GM18868 (cell line): ENCODE data around the gene CORIN.
"Not testable (repeated sequence)": the region's sequence is repeated elsewhere in the genome, so short reads cannot be mapped to it uniquely, and the experiment has no call there.

Experiments
- ATAC-seq: cut with Tn5 transposase; IDR thresholded peaks from one replicate; pipeline ENCODE4 v1.9.1; 2021; ENCODE audit warnings: mild to moderate bottlenecking, moderate library complexity; ENCODE audit not compliant: unreplicated experiment

Gene CORIN

GRCh38 chr4:47692691-47693090 is 145.2 kb downstream of the CORIN start:
- no peak for ATAC-seq

DNA sequence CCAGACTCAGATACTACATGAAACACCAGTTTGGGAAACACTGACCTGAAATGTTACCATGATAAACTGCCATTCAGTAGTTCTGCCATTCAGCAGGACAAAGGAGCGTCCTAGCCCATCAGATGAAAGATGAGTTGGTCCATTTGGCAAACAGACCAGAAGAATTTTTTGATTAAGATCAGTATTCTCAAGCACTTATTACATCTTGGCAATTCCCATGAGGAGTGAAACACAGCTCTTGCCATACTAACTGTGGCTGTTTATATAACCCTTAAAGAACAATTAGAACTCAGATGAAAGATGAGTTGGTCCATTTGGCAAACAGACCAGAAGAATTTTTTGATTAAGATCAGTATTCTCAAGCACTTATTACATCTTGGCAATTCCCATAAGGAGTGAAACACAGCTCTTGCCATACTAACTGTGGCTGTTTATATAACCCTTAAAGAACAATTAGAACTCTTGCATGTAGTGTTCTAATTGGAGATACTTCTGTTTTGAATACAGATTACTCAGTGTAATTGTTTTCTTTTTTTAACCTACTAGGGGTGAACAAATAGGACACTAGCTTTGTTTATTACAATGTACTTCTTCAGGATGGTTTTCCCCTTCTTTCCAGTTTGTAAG is 146.0 kb downstream of the CORIN start:
- not testable (repeated sequence) for ATAC-seq

DNA sequence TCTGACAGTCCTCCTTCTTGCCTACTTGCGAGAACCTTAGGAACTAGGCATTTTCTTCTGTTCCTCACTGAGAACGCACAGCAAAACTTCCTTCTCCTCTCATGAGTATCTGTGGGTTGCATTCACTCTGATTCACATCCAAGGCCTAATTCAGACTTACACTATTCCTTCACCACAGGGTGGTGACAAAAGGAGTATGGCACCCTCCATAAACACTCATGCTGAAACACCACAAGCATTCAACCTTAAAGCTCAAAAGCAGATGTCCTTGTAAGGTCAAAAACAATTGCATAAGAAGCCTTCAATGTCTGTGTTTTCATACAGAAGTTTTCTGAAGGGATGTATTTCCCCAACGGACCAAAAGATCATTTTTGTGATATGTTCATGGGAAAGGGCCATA is 147.3 kb downstream of the CORIN start:
- ATAC-seq, result peak; percentile 75

DNA sequence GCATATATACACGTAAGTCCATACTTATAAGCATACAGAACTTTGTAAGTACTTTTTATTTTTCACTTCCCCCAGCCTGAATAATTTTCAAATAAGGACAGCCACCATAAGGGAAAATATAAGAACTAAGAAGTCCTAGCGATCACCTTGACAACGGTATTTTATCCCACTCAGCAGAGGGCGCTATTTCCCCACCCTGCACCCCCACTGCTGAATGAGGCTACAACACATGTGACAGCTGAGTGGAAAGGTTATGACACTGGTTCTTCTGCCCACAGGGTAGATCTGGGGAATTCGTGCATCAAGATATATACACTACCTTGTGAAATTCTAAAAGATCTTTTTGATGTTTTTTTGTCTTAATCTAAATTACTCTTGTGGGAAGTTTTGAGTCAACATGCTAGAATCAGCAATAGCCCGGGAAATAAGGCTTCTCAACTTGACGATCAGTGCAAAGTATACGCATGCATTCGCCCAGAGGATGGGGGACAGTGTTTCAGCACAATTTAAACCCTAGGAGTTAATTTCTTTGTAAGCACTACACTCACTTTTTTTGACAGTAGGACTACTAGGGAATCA is 151.5 kb downstream of the CORIN start:
- ATAC-seq, result peak; percentile 79

- ATAC-seq, result no peak
These were observed 162.1 kb downstream of the CORIN start for GRCh38 chr4:47675806-47676205.

DNA sequence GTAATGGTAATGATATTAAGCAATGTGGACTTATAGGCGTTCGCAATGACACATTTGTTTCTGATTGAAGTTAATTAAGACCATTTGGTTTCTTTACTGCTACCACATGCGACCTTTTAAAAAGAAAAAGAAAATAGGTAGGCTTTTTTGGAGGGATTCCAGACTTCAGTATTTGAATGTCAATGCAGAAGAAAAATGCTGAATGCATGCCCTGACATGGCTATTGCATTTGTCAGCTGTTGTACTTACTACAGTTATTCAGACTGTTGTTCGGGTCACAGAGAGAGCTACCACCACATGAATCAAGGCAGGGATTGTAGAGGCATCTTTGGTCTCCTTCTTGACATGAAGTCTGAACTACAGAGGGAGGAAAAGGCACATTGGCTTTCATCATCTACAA is 163.7 kb downstream of the CORIN start:
- no peak for ATAC-seq

- no peak for ATAC-seq
These were observed 165.2 kb downstream of the CORIN start for GRCh38 chr4:47672696-47673095.

DNA sequence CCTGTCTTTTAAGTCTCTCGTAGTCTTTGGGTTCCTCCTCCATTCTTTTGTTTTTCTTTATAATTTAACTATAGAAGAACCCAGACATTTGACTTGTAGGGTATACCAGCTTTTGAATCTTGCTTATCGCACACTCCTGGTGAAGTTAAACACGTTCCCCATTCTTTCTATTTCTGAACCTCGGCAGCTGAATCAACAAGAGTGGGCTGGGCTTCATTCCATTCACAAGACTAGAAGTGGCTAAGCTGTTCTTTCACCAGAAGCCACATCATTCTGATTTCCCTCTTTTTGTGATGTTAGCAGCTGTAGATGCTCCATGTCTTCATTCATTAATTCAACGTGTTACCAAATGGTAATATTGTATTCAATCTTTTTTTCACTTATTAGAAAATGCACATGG is 167.9 kb downstream of the CORIN start:
- ATAC-seq, result no peak

DNA sequence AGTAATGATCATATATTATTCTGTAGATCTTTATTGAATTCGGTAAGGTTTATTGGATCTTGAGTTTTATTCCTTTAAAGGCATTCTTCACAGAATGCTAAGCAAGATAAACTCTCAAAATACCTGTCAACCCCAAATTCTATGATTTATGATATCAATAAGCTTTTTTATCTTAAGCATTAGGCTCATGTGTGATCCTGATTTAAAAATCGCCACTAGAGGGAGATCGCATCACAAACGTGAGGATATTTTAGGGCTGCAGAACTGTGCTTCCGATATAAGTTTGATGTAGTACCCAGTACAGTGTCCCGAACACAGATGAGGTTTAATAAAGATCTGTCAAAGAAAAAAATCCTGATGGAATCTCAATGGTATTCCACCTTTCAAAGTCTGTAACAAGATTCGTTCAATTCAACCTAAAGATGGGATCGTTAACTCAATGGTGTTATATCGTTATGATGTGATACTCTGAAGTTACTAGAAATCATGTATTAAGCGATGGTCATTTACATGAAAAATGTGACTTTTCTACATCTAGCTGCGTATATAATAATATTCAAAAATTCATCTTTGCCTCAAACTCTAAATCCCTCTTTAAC is 169.0 kb downstream of the CORIN start:
- peak; percentile 77 for ATAC-seq

DNA sequence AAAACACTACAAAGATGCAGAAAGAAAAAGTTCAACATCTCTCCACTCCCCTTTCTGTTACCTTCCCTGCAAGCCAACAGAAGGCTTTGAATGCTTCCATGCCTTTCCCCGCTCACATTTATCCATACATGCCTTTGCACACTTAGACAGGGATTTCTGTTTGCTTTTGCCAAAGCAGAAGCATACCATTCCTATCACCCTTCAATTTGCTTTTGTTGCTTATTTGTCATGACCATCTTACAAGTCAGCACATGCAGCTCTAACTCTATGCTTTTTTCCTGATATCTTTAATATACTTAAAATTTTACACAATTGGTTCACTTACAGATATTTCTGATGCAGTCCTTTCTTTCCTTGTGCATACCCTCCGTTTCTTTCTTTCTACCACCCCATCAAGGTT is 169.6 kb downstream of the CORIN start:
- ATAC-seq, result no peak

DNA sequence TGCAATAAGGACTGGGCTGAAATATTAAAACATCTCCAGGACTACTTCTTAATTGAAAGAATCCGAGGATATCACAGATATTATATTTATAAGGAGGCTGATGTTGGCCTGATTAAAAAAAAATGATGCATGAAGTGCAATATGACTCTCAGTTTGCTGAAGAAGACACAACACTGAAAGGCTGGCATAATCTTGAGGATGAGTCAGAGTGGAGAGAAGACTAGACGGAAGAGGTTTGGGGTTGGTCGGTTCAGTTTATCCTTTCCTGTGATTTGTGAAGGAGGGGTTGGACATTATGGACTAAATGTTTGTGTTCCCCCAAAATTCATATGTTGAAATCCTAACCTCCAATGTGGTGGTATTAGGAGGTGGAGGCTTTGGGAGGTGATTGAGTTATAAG is 170.3 kb downstream of the CORIN start:
- no peak for ATAC-seq

DNA sequence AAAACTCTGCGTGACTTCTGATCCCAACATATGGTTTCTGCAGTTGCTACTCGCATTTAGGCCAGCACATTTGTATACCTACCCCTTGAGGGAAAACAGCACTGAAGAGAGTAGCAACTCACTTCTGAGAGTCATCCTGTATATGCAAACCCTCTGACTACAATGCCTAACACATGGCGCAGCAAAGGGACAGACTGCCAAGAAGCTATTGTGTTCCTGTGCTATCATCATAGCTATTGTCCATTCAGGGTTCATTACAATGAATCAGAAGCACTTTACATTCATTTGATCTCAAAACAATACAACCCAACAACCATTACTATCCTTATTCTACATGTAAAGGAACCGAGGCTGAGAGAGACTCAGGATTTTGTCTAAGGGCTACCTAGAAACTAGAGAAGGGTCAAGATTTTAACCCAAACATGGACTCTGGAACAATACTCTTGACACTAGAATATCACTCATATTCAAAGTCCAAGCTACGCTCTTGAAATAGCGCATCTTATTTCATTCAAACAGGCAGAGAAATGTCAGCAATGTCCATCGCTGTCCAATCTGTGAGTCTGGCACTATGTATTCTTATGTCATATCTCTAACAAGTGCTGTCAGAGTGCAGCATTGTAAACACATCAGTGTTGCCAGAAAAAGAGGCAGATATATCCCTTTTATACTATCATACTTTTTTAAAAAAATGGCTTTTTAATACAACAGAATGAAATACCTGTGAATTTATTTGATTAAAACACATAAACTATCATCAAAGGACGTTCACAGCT is 173.6 kb downstream of the CORIN start:
- no peak for ATAC-seq

- no peak for ATAC-seq
These were observed 174.9 kb downstream of the CORIN start for GRCh38 chr4:47662975-47663374.

GRCh38 chr4:47661741-47662140 is 176.1 kb downstream of the CORIN start:
- ATAC-seq, result no peak

DNA sequence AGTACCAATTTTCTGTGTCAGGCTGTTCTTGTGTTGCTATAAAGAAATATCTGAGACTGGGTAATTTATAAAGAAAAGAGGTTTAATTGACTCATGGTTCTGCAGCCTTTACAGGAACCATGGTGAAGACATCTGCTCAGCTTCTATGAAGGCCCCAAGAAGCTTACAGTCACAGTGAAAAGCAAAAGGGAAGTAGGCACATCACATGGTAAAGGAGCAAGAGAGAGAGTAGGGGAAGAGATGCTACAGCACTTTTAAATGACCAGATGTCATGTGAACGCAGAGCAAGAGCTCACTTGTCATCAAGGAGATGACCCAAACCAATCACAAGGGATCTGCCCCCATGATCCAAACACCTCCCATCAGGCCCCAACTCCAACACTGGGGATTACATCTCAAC is 178.5 kb downstream of the CORIN start:
- ATAC-seq, result no peak

DNA sequence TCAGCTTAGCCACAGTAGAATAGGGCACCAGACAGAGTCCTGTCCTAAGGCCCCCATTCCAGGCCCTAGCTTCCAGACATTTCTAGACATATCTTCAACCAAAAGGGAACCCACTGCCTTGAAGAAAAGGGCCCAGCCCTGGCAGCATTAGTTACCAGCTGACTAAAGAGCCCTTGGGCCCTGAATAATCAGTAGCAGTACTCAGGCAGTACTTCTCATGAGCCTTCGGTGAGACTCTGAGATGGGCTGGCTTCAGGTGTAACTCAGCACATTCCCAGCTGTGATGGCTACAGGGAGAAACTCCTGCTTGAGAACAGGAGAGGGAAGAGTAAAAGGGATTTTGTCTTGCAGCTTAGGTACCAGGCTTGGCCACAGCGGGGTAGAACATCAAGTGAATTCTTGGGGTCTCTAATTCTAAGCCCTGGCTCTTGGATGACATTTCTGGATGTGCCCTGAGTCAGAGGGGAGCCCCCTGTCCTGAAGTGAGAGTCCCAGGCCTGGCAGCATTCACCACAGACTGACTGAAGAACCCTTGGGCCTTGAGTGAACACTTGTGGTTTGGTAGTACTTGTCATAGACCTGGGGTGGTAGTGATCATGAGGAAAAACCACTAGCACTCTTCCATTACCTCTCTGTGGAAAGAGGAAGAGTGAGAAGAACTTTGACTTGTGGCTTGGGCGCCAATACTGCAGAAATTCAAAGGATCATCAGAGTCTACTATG is 182.7 kb downstream of the CORIN start:
- no peak for ATAC-seq

DNA sequence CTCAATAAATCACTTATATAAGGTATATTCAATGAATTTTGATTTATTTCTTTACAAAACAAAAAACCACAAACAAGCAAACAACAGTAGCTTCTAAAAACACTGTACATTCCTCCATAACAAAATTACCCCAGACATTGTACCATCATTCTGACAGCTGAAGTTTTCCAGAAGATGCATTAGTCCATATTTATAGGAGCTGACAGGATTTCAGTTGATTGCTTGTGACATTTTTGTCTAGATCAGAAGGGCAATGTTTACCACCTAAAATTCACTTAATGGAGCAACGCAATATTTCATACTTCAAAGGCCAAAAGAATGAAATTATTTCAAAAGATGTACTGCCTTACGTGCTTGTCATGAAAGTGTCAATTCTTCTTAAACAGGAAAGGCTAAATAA is 185.8 kb downstream of the CORIN start:
- no peak for ATAC-seq

DNA sequence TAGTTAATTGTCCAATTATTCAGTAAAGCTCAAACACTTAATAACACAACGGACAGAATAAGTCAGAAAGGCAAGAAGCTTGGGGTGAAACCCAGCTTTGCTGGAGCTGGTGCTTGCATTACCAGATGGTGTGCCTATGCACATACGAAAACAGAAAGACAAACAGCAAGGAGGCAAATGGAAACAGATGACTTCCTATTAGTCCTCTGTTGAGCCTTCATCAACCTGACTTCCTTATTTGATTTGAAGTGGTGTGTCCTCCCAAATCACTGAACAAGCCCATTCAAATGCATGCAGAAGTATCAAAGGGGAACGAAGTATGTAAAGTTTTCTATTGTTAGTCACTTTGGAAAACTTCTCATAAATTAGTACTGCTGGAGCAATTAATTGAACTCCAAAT is 186.6 kb downstream of the CORIN start:
- no peak for ATAC-seq

DNA sequence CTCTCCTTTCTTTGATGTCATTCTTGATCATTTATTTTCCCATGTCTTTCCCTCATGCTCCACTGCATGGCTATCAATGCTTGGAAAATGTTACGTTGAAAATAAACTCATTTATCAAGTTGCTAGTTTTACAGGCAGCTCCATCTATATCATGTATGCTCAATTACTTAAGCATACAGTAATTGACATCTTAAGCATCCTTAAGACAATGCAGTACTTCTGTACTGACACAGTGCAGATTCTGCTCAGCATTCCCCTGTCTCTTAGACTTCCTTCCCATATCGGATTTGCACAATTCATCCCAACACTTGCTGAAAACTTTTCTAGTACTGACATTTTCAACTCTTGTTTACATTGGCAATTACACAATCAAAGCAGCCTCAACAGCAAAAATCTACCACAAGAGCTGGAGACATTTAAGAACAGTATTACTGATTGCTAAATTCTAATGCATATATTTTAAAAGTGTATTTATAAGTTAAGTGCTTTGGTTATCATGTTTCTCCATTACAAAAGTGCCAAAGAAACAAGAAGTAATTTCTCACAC is 187.2 kb downstream of the CORIN start:
- no peak for ATAC-seq

GRCh38 chr4:47647544-47647943 is 190.3 kb downstream of the CORIN start:
- no peak for ATAC-seq

GRCh38 chr4:47647029-47647428 is 190.8 kb downstream of the CORIN start:
- no peak for ATAC-seq
